Tibial artery (tissue), 4 donors: Measurements from ENCODE around the gene DYSF.

Experiments used
- DNase-seq, 2 donors: peaks; one replicate each; pipeline ENCODE4 v3.0.0-alpha.2; 2019
- H3K27ac ChIP-seq, 2 donors: fragments of 200-600 bp; sonication (generic) in 1 of 2; 1 replicate in 1 of 2; 2 replicates in 1 of 2; pipeline ENCODE4 v1.5.1; 2018 to 2019; ENCODE audit warnings: mild to moderate bottlenecking in 1 of 2
- H3K27me3 ChIP-seq, 2 donors: fragments of 200-600 bp; sonication (generic) in 1 of 2; one replicate each; pipeline versions ENCODE4 v1.5.1 to v1.6.0; 2016 to 2019
- H3K36me3 ChIP-seq, 3 donors: fragments of 200-600 bp; sonication (generic) in 2 of 3; one replicate each; pipeline ENCODE4 v1.5.1; 2016 to 2019; ENCODE audit warnings: mild to moderate bottlenecking in 2 of 3
- H3K4me1 ChIP-seq, 4 donors: fragments of 200-600 bp; sonication (generic) in 2 of 4; 1 replicate in 3 of 4; 2 replicates in 1 of 4; pipeline ENCODE4 v1.5.1; 2016 to 2019
- H3K4me3 ChIP-seq, 2 donors: fragments of 200-600 bp; sonication (generic) in 1 of 2; 1 replicate in 1 of 2; 2 replicates in 1 of 2; pipeline ENCODE4 v1.5.1; 2018 to 2019; ENCODE audit warnings: mild to moderate bottlenecking in 2 of 2
- H3K9me3 ChIP-seq, 3 donors: fragments of 200-600 bp; sonication (generic) in 1 of 3; one replicate each; pipeline ENCODE4 v1.5.1; 2016 to 2019
- CTCF ChIP-seq, 2 experiments: fragments of 200-600 bp in 1 of 2; fragments of 450-650 bp in 1 of 2; IDR thresholded peaks; one replicate each; pipeline ENCODE4 v1.5.1; 2017 to 2019; ENCODE audit warnings: antibody characterized with exemption in 2 of 2, mild to moderate bottlenecking in 1 of 2, moderate library complexity in 1 of 2
- intact Hi-C: fragments of 100-400 bp; cut with DNase I; formaldehyde crosslinking; loops from one replicate; pipeline ENCODE4 v1.15.0; 2023; ENCODE audit warnings: low total_unique reads

The DYSF gene

GRCh38 chr2:71674158-71674851 lies 220.9 kb downstream of the DYSF start:
- Histone ChIP-seq H3K4me1 (no peaks in the 10 kb centered on the region), H3K4me3 (no peak overlapping the region), H3K27ac (no peak overlapping the region), H3K9me3 (no peaks in the 10 kb centered on the region), H3K27me3 (no peaks in the 10 kb centered on the region), H3K36me3 (peaks cover 3 to 11% (median 7%) of the 10 kb centered on the region in 3 donors)
- no peak for DNase-seq
- TF ChIP-seq CTCF (IDR thresholded peaks at IDR 0.05), result no peak
- intact Hi-C loops, result no loop called here

- Histone ChIP-seq H3K27ac (no peak overlapping the region), H3K36me3 (peaks cover 0 to 3% (median 0%) of the 10 kb centered on the region in 3 donors), H3K27me3 (no peaks in the 10 kb centered on the region), H3K9me3 (no peaks in the 10 kb centered on the region), H3K4me3 (no peak overlapping the region), H3K4me1 (no peaks in the 10 kb centered on the region)
- DNase-seq, result peak in 1 of 2 donors; percentile 54
- intact Hi-C loops, result no loop called here
- no peak for TF ChIP-seq CTCF (IDR thresholded peaks at IDR 0.05)
Observed at GRCh38 chr2:71675296-71675695, 221.9 kb downstream of the DYSF start.

- Histone ChIP-seq H3K27ac (no peak overlapping the region), H3K9me3 (no peaks in the 10 kb centered on the region), H3K36me3 (peaks cover 0 to 7% (median 0%) of the 10 kb centered on the region in 3 donors), H3K4me1 (no peaks in the 10 kb centered on the region), H3K27me3 (no peaks in the 10 kb centered on the region), H3K4me3 (no peak overlapping the region)
- peak in 1 of 2 donors; percentile 46 for DNase-seq
- intact Hi-C loops, result no loop called here
- TF ChIP-seq CTCF (IDR thresholded peaks at IDR 0.05), result no peak
Observed at GRCh38 chr2:71678874-71679273, 225.5 kb downstream of the DYSF start.

- no peak for DNase-seq
- H3K27me3 ChIP-seq, result no peaks in the 10 kb centered on the region
- H3K4me1 ChIP-seq, result no peaks in the 10 kb centered on the region
- intact Hi-C loops, result no loop called here
- no peak overlapping the region for H3K27ac ChIP-seq
- peaks cover 0 to 7% (median 0%) of the 10 kb centered on the region in 3 donors for H3K36me3 ChIP-seq
- H3K9me3 ChIP-seq, result no peaks in the 10 kb centered on the region
- no peak for TF ChIP-seq CTCF (IDR thresholded peaks at IDR 0.05)
- H3K4me3 ChIP-seq, result no peak overlapping the region
Observed at GRCh38 chr2:71679491-71679890, 226.1 kb downstream of the DYSF start.

- H3K4me3 ChIP-seq, result no peak overlapping the region
- DNase-seq, result peak in 1 of 2 donors; percentile 49
- intact Hi-C loops, result no loop called here
Observed at GRCh38 chr2:71680925-71681324, 227.6 kb downstream of the DYSF start.

More at GRCh38 chr2:71680925-71681324, 227.6 kb downstream of the DYSF start:
- no peak overlapping the region for H3K27ac ChIP-seq
- H3K4me1 ChIP-seq, result no peaks in the 10 kb centered on the region
- no peak for TF ChIP-seq CTCF (IDR thresholded peaks at IDR 0.05)
- no peaks in the 10 kb centered on the region for H3K9me3 ChIP-seq
- H3K36me3 ChIP-seq, result peaks cover 0 to 7% (median 0%) of the 10 kb centered on the region in 3 donors
- H3K27me3 ChIP-seq, result no peaks in the 10 kb centered on the region
